ENCODE data around the gene NFKBIE.
A peak's percentile ranks its signal among the peaks of the same experiment; 100 is the strongest.

Gene NFKBIE

DNA sequence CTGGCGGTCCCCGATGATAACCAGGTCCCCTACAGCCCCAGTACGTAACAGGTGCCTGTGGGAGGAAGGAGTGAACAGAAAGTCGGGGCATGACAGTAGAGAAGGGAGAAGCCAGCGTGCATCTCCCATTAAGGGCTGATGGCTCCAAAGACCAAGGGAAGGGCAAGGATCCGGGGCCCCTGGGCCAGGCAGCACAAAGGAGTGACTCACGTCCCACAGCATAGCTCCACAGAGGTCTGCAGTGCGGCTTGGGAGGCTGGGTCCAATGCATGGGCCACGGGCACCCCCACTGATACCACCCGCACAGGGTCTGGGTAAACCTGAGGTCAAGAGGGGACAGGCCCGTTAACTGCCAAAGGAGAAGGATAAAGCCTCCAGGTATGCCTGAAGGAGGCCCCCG is 37.5 kb upstream of the NFKBIE start:
- Mint-ChIP-seq H3K27ac (no peak overlapping the region), H3K27me3 (peaks cover 12% of the 10 kb centered on the region), H3K36me3 (ENCODE audit: low read depth) (peaks cover 85% of the 10 kb centered on the region), H3K4me3 (no peak overlapping the region), H3K9me3 (no peaks in the 10 kb centered on the region), H3K4me1 (ENCODE audit: low read depth) (peaks cover 4% of the 10 kb centered on the region)
- DNase-seq = no peak

DNA sequence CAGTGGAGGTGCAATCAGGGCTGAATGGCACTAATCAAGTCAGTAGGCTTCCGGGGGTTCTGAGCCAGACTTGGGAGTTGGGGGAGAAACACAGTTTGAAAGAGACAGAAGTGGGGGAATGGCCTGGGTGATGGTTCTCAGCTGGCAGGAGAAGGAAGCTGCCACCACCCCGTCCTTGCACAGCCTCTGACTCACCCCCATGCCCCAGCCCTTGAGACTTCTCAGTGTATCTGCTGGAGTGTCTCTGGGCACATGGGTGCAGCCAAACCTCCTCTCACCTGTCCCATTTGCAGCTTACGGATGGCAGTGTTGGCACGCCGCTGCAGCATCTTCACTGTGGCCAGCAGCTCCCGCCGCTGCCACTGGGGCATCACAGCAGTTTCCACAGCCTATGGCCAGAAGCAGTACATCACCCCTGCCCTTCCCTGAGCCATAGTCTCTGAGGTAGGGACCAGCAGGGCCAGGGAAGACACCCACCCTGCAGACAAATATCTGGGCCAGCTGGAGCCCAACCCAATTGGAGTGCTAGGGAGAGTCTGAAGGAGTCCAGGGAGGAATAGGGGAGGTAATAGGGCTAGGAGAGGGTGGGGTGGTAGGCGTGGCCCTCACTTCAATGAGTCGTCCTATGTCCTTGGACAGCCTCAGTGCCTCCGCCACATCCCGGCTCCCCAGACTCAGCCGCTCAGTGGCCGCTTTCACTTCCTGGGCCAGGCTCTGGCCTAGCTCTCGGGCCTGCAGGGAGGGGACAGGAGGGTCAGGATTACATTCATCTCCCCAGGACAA is 36.6 kb upstream of the NFKBIE start:
- peaks cover 9% of the 10 kb centered on the region for H3K4me1 Mint-ChIP-seq (ENCODE audit: low read depth)
- no peak for DNase-seq
- peaks cover 77% of the 10 kb centered on the region for H3K36me3 Mint-ChIP-seq (ENCODE audit: low read depth)
- no peak overlapping the region for H3K4me3 Mint-ChIP-seq
- H3K27ac Mint-ChIP-seq = peak overlapping the region; percentile 12
- H3K9me3 Mint-ChIP-seq = no peaks in the 10 kb centered on the region
- peaks cover 17% of the 10 kb centered on the region for H3K27me3 Mint-ChIP-seq

DNA sequence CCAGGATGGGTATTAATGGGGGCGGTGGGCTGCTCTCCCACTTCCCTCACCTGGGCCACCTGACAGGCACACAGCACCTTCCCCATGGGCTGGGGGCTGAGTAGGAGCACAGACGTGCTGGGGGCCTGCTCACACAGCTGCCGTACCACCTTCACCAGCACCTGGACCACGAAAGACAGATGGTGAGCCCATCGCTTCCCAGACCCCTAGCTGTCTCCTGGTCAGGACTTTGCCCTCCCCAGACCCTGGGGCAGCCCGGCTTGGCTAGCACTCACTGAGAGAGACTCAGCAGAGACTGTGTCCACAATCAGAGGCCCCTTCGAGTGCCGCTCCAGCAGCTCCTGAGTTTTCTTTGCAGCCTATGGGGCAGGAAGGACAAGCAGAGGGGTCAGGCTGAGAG is 35.8 kb upstream of the NFKBIE start:
- H3K27ac Mint-ChIP-seq = no peak overlapping the region
- H3K36me3 Mint-ChIP-seq (ENCODE audit: low read depth) = peaks cover 69% of the 10 kb centered on the region
- H3K4me3 Mint-ChIP-seq = no peak overlapping the region
- no peaks in the 10 kb centered on the region for H3K9me3 Mint-ChIP-seq
- H3K27me3 Mint-ChIP-seq = peaks cover 26% of the 10 kb centered on the region
- no peak for DNase-seq
- peaks cover 15% of the 10 kb centered on the region for H3K4me1 Mint-ChIP-seq (ENCODE audit: low read depth)

DNA sequence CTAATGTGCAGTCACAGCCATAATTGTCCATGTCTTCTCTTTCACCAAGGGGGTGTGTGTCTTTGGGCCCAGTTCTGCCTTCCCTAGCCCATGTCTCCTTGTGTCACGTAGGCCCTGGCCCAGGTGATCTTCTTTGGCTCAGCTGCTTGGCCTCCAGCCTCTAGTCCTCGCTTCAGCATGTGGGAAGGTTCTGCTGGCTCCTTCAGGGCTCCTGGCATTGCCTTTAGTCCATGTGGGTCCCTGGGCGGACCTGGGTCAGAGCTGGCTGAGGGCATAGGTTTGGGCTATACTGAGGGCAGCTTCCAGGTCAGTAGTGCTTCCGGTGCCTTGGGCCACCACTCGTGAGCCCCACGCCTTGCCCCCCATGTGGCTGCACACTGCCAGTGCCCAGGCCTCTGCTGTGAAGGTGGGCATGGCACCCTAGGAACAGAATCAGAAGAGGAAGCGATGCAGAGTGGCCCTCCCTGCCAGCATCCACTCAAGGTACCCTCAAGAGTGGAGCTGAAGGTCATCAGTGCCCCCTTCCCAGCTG is 35.0 kb upstream of the NFKBIE start:
- Mint-ChIP-seq H3K27ac (no peak overlapping the region), H3K9me3 (no peaks in the 10 kb centered on the region), H3K4me1 (ENCODE audit: low read depth) (peaks cover 15% of the 10 kb centered on the region), H3K36me3 (ENCODE audit: low read depth) (peaks cover 61% of the 10 kb centered on the region), H3K27me3 (peaks cover 31% of the 10 kb centered on the region), H3K4me3 (no peak overlapping the region)
- DNase-seq = no peak

DNA sequence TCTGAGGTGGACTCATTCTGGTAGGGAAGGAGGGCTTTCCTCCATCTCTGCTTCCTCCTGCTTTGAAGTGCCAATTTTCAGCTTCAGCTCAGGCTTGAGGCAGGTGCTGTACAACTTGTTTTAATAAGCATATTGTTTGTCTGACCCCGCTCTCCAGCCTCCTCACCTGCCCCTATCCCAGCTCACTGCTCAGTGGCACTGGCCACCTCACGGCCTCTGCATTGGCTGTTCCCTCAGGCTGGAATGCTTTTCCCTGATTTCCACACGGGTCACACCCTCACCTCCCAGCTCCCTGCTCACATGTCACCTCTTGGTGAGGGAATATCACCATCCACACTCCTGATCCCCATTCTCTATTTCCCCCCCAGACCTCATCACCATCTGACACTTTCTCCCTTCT is 33.5 kb upstream of the NFKBIE start:
- H3K27ac Mint-ChIP-seq = no peak overlapping the region
- peaks cover 46% of the 10 kb centered on the region for H3K36me3 Mint-ChIP-seq (ENCODE audit: low read depth)
- peaks cover 44% of the 10 kb centered on the region for H3K27me3 Mint-ChIP-seq
- DNase-seq = no peak
- no peaks in the 10 kb centered on the region for H3K9me3 Mint-ChIP-seq
- peaks cover 15% of the 10 kb centered on the region for H3K4me1 Mint-ChIP-seq (ENCODE audit: low read depth)
- H3K4me3 Mint-ChIP-seq = no peak overlapping the region

DNA sequence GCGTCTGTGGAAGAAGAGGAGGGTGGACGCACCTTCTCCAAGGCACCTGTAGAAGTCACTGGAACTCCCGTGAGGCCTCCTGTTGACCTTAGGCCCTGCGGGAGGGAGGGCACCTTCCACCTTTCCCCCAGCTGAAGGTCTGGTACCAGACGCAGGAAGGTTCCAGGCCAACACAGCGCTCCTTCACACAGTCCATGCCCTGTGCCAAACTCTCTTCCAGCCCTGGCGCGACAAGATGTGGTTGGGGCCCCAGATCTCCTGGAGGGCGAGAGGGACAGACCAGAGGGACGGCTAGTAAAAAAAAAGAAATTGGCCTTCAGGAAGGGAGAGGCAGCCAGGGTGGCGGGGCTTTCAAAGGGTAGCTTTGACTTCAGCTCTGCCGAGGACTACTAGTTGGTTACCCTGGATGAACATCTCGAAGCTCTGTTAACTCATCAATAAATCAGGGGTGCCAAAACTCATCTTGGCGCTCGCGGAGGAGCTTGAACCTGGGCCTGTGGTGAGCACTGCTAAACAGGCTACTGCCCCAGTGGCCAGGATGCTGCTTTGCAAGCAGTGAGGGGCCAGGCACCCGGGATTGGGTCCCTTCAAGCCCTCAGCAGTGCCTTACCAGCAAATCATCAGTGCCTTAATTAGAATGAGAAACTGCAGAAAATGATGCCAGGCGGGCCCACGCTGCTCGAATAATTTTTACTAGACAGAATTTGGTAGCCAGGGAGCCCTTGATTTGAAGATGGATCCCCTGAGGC is 32.9 kb upstream of the NFKBIE start:
- Mint-ChIP-seq H3K4me3 (peak overlapping the region; percentile 50), H3K9me3 (no peaks in the 10 kb centered on the region), H3K4me1 (ENCODE audit: low read depth) (peaks cover 15% of the 10 kb centered on the region), H3K27ac (no peak overlapping the region), H3K36me3 (ENCODE audit: low read depth) (peaks cover 40% of the 10 kb centered on the region), H3K27me3 (peaks cover 50% of the 10 kb centered on the region)
- no peak for DNase-seq

DNA sequence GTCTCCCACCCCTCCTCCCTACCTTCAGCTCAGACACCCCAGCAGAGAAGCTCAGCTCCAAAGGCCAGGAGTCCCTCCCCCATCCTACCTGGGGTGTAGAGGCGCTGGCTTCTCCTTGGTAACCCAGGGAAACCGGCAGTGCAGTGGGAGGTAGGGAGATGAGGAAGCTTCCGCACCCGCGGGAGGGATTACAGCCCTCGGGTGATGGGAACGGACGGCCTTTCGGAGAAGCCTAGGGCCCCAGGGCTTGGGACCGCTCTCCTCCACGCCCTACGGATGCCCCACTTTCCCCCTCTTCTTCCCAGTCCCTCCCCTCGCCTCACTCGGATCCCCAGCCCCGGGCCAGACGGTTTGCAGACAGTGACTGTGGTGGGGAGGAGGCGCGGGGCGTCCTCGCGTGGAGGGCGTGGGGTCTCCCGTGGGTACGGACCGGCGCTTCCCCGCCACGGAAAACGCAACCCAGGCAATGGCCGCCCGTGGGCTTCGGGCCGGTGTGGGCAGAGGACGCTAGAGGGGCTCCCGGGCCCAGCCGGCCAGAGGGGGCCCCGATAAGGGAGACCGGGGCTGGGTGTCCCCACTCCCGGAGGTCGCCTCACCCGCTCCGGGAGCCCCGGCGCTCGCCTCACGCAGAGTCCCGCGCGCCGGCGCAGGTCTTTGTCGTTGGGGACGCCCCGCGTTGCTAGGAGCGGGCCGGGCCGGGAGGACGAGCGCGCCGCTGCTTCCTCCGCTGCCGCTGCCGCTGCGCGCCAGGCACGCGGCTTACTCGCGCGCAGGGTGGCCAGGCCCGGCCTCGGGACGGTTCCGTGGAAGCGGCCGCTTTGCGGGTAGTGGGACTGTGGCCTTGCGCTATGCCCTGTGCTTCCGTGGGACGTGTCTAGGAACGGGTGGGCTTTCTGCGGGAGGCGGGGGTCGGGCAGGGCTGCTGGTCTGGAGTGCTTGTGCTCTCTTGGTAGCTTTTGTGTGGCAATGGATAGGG is 32.0 kb upstream of the NFKBIE start:
- Mint-ChIP-seq H3K36me3 (ENCODE audit: low read depth) (peaks cover 31% of the 10 kb centered on the region), H3K27ac (no peak overlapping the region), H3K9me3 (no peaks in the 10 kb centered on the region), H3K27me3 (peaks cover 56% of the 10 kb centered on the region), H3K4me3 (peak overlapping the region; percentile 50), H3K4me1 (ENCODE audit: low read depth) (peaks cover 15% of the 10 kb centered on the region)
- peak; percentile 76 for DNase-seq

DNA sequence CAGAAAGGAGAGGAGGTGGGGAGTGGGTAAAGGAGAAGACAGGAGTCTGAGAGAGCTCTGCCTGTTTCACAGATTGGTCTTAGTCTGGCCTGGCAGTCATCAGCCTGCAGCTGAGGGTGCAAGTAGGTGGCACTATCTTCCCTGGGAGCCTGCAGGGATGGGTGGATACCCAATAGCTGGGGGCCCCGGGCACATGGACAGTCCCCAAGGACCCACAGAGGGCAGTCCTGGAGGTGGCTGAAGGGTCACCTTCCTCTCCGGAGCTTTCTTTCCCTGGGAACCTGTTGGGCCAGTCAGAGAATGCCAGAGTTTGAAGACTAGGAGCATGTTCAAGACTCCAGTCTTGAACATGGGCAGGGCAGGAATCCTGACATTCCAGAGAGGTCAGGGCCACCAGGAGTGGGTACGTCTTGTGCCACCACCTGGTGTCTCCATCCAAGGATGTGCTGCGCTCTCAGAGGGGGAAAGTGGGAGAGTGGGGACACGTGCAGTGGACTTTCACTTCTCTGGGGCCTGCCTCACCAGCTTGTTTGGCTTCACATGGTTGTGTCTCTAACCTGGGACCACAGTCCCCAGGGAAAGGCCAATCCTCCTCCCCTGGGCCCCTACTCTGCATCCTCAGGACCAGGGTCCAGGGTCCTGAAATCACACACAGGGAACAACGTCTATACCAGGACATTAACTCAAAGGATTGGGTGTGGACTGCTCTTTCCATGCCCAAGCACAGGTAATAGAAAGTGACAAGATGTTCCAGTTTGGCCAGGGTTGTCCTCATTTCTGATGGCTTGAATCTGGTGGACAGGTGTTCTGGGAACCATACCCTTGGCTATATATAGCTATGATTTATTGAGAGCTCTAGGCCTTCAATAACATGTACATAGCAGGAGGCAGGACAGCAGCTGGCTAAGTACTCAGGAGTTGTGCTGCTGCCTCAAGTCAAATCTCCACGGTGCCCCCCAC is 29.8 kb upstream of the NFKBIE start:
- peaks cover 15% of the 10 kb centered on the region for H3K4me1 Mint-ChIP-seq (ENCODE audit: low read depth)
- DNase-seq = no peak

DNA sequence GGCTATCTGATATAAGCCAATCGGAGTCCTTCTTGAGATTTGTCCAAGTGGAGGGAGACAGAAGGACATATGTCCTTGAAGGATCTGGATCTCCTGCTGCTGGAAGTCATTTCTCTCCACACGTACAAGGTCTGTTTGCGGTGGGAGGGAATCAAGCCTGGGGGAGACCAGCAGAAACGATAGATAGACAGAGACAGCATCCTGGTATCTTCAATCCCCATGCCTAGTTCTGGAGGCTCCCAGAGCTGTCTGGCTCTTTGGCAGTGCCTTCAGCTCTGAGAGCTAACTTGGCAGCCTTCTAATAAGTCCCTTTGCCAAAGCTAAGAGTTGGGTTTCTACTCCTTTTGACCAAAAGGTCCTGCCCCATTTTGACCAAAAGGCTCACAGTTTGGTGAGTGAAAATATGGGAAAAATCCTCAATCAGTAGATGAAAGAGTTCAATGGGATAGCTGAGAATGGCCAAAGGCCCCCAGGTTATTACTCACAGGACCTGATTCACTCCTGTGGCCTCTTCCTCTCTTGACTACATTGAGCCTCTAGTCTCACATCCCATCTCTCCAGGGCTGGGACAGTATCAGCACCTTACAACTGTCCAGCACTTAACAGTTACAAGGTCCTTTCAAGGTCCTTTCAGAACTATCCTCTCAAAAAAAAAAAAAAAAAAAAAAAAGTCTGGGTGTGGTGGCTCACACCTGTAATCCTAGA is 27.5 kb upstream of the NFKBIE start:
- Mint-ChIP-seq H3K4me1 (ENCODE audit: low read depth) (peaks cover 10% of the 10 kb centered on the region), H3K4me3 (no peak overlapping the region), H3K27ac (no peak overlapping the region), H3K27me3 (peaks cover 83% of the 10 kb centered on the region), H3K36me3 (ENCODE audit: low read depth) (no peaks in the 10 kb centered on the region), H3K9me3 (no peaks in the 10 kb centered on the region)
- DNase-seq = no peak

More for the DNA sequence above, 29.8 kb upstream of the NFKBIE start:
- Mint-ChIP-seq H3K27ac (no peak overlapping the region), H3K9me3 (no peaks in the 10 kb centered on the region), H3K27me3 (peaks cover 77% of the 10 kb centered on the region), H3K36me3 (ENCODE audit: low read depth) (peaks cover 9% of the 10 kb centered on the region), H3K4me3 (no peak overlapping the region)

DNA sequence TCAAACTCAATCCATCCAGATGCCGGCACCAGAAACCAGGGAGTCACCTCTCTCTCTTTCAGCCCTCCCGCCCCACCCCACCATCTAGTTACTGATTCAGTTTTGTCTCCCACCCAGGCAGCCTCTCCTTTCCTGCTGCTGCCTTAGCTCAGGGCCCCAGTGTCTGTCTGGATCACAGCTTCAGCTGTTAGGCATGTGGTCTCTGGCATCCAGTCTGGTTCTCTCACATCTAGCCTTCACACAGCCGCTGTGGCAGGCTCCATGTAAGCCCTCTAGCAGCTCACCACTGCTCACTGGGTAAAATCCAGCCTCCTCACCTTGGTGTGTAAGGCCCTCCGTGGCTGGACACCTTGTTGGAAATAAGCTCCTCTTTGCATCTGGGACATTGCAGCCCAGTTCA is 26.5 kb upstream of the NFKBIE start:
- no peak for DNase-seq
- Mint-ChIP-seq H3K27me3 (peaks cover 85% of the 10 kb centered on the region), H3K27ac (no peak overlapping the region), H3K9me3 (no peaks in the 10 kb centered on the region), H3K4me1 (ENCODE audit: low read depth) (peaks cover 5% of the 10 kb centered on the region), H3K36me3 (ENCODE audit: low read depth) (no peaks in the 10 kb centered on the region), H3K4me3 (no peak overlapping the region)

DNA sequence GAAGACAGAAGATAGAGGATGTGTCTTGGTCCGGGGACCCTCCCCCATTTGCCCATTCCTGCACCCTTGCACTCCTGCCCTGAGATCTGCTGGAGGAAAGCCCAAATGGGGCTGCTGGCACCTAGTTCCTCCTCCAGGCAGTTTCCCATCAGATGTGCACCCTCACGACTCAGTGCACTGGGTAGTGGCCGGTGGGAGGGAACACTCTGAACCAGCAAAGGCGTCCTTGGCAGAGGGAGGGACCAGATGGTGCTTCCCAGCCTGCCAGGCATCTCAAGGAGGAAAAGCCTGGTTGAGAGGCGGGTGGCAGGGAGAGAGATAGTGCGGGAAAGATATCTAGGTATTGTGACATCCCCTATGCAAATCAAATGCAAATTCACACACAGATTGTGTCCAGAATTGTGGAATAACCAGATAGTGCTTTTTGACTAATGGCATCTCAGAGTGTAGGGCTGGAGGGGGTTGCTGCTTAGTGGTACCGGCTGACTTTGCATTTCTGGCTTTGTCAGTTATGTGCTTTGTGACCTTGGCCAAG is 24.4 kb upstream of the NFKBIE start:
- DNase-seq = no peak
- Mint-ChIP-seq H3K4me3 (no peak overlapping the region), H3K27ac (no peak overlapping the region), H3K9me3 (no peaks in the 10 kb centered on the region), H3K36me3 (ENCODE audit: low read depth) (no peaks in the 10 kb centered on the region), H3K27me3 (peaks cover 80% of the 10 kb centered on the region), H3K4me1 (ENCODE audit: low read depth) (no peaks in the 10 kb centered on the region)

DNA sequence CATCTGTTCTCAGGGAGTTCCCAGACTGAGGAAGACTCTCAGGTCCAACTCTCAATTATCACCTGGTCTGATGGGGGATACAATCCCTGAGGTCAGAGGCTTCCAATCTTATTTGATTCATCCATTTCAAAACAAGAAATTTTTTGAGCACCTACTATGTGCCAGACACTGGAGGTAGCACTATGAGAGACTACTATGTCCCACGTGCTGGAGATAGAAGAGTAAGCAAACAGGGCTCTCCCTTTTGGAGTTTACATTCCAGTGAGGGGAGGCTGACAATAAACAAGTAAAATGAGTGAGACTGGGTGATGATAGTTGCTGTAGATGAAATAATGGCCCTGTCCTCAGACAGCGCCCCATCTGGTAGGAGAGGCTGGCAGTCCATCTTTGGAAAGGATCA is 21.4 kb upstream of the NFKBIE start:
- H3K27ac Mint-ChIP-seq = no peak overlapping the region
- H3K4me3 Mint-ChIP-seq = no peak overlapping the region
- no peaks in the 10 kb centered on the region for H3K9me3 Mint-ChIP-seq
- no peak for DNase-seq
- no peaks in the 10 kb centered on the region for H3K4me1 Mint-ChIP-seq (ENCODE audit: low read depth)
- H3K27me3 Mint-ChIP-seq = peaks cover 66% of the 10 kb centered on the region
- no peaks in the 10 kb centered on the region for H3K36me3 Mint-ChIP-seq (ENCODE audit: low read depth)

DNA sequence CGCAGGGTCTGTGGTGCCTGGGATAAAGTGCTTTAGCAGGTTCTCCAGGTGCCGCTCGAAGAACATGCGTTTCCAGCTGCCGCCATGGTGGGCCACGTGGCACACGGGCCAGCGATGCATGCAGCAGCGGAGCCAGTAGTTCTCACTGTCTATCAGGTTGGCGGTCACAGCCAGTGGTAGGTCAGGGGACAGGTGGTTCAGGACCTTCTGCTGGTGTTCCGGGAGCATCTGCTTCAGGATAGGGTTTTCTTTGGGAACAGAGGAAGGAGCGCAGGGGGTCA is 20.9 kb upstream of the NFKBIE start:
- no peak overlapping the region for H3K4me3 Mint-ChIP-seq
- no peaks in the 10 kb centered on the region for H3K4me1 Mint-ChIP-seq (ENCODE audit: low read depth)
- H3K27me3 Mint-ChIP-seq = peaks cover 60% of the 10 kb centered on the region

More for the DNA sequence above, 20.9 kb upstream of the NFKBIE start:
- H3K36me3 Mint-ChIP-seq (ENCODE audit: low read depth) = no peaks in the 10 kb centered on the region
- no peaks in the 10 kb centered on the region for H3K9me3 Mint-ChIP-seq
- no peak for DNase-seq
- H3K27ac Mint-ChIP-seq = no peak overlapping the region

Measured in activated T-cell treated with anti-CD3 and anti-CD28 coated beads, Interleukin-2, amount 50 U/mL, for 24 hours (primary cell).